Stimulated activated CD8-positive, alpha-beta memory T cell treated with anti-CD3 and anti-CD28 coated beads, Interleukin-15, amount 100 ng/mL, for 24 hours (primary cell): ENCODE data around the gene RPS19.
"Not testable (repeated sequence)": the region's sequence is repeated elsewhere in the genome, so short reads cannot be mapped to it uniquely, and the experiment has no call there.

Experiments
- DNase-seq: peaks from one replicate; pipeline ENCODE4 v3.0.0-alpha.2; 2020; ENCODE audit warnings: low read depth

RPS19 gene

DNA sequence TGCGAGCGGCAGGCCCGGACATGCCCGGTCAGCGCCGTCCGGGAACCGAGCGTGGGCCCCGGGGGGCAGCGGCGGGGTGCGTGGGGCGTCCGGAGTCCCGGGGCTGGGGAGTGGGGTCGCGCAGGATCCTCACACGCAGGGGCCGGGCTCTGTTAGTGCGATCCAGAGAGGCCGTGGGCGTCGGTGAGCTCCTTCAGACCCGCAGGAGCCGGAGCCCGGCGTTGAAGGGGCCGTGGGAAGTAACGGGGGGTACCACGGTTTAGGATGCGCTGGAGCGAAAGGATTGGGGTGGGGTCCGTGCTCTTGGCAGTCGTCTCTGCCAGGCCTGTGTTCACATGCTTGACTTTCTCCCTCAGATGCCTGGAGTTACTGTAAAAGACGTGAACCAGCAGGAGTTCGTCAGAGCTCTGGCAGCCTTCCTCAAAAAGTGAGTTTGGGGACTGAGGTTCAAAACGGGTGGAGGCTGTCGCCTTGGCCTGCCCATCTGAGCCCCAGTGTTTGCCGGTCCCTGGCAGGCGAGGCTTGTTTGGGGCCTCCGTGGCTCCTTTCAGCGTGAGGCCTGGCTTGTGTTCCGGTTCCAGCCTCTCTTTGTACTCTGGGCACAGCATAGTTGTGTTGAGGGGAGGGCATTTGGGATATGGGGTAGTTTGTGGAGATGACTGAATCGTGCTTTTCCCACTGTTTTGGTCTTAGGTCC, 512 bp downstream of the RPS19 start:
- no peak for DNase-seq

DNA sequence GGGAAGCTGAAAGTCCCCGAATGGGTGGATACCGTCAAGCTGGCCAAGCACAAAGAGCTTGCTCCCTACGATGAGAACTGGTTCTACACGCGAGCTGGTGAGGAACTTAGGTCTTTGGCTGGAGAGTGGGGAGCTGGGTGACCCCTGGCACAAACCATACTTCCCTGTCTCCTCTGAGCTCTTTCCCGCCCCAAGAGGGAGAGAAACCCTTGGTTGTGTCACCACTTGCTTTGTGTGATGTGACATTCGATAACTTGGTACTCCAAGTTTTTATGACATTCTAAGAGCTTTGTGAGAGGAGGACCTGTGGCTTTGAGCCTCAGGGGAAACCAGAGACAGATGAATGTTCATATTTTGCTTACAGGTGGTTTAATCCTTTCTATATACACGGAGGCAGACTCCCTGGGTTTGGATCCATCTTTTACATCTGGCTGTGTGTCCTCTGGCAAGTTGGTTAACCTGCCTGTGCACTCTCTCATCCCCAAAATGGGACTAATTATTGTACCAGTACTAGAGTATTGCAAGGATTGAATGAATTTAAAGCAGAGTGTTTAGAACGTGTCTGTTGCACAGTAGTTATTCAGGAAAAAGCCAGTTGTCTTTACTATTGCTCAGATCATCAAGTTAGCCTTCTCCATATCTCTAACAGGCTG, 1.2 kb downstream of the RPS19 start:
- DNase-seq: no peak

DNA sequence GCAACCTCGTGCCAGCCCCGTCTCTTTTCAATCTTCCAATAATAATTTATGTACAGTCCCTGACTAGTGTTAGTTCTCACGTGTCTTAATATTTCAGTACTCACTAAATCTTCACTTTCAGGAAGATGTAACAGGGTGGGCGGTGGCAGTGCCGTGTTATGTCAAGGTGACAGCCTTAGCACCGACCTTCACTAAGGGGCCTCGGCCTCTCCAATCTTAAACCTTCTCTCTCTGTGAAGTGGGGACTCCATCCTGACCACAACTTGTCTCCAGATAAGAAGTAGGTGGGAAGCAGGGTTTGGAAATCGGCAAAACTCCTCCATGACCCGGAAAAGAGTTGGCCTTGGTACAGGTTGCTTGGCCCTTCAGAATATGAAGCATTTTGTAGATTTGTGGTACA, 1.8 kb downstream of the RPS19 start:
- no peak for DNase-seq

DNA sequence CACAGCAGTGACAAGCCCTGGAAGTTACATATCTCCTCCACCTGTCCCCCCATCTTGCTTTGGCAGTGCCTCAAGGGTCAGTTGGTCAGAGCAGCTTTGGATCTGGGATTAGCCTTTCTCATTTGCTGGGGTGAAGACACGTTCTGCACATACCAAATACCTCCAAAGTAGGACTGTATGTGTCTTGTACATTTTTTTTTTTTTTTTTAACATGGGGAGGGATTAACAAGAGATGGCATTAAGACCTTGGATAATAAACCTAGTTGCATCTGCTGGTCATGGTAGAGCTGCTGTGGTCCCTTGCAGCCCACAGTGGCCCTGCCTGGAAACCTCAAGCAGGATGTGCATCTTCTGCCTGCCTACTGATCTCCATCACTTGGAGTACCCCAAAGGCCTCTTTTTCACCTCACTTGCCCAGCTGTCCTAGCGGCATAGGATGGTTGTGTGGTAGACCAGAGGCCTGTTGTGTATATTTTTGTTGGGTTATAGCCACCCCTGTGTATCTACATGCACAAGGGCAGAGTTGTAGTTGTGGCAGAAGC, 2.5 kb downstream of the RPS19 start:
- no peak for DNase-seq

DNA sequence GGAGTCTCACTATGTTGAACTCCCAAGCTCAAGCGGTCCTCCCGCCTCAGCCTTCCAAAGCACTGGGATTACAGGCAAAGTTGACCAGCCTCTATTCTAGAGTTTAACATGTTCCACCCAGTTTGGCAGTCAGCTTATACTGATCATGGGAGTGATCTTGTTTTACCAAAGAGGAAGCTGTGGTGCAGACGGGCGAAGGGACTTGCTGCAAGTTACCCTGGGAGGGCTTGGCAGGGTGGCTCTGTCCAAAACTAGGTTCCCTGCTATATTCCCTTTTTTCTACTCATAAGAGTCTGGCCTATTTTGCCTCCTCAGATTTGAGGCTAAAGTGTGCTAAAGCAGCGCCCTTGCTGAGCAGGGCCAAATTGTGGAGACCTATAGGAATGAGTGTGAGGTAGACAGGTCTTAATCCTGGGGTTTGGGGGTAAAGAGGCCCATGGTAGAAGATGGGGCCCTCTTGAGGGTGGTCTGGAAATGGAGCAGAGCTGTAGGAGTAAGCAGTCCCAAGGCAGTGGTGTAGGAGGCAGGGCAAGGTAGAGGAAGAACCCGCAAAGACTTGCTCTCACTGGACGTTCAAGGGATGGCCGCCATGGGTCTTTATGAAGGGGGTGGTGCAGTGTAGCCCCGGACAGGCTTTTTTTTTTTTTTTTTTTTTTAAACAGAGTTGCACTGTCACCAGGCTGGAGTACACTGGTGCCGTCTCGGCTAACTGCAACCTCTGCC, 3.3 kb downstream of the RPS19 start:
- DNase-seq: no peak

DNA sequence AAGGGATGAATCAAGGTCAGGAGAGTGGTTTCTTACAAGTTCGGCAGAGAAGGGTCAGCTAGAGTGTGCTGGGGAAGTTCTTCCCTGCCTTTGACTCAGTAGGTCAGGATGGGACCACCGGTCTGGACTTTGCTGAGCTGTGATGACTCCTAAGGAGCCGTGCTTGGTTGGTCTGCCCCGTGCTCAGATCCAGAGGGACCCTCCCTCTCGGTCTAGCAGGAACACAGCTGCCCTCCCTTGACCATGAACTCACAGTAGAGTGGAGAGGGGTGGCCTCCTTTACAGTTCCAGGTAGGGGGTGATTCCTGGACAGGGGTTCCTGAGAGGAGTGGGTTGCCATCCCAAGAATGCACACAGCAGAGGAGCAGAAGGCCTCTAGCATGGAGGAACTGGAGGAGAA, 4.3 kb downstream of the RPS19 start:
- no peak for DNase-seq

DNA sequence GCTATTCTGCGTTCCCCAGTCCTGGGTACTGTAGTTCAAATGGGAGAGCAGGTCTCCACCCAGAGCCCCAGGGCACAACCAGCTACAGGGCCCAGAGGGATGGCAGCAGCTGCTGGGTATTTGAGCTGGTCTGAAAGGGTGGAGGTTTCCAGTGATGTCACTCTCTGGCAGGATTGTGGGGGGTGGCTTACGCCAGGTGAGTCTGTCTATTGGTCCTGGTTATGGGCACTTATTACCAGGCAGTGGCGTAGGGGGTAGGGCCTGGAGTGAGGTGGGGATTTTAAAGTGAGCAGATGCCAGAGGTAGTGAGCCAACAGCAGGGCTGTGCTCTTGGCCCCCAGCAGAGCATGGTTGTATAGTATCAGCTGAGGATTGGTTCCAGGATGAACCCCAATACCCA, 6.2 kb downstream of the RPS19 start:
- DNase-seq: no peak

DNA sequence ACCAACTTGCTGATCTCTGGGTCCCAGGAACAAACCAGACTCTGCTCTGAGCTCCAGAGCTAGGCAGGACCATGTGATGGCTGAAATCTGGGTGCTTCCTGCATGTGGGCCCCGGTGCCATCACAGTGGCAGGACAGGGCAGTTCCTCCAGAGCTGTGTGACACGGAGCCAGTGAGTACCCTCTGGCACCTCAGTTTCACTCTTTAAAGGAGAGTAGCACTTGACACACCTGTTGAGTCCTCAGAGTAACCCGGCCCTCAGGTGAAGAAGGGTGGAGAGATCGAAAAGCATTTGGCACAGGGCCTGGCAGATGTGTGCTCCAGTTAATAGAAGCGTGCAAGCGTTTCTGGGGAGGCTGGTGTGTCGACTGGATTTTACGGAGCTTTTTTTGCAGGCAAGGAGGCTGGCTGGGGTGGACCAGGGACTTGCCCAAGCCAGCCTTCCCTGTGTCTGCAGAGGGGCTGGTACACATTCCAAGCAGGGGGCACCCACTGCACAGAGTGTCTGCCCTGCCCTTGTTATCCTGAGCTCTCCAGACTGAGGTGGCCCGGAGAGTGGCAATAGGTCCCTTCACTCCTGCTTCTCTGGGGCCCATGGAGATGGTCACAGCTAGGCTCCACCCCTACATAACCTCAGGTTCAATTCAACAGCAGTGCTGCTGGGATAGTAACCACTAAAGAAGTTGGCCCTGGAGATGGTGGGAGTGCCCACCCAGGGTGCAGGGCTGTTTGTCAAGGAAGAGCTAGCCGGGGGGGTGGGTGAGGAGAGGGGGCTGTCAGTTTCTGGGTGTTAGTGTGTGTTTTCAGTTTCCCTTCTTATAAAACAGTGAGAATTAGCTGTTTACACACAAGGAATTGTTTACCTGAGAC, 8.3 kb downstream of the RPS19 start:
- no peak for DNase-seq

DNA sequence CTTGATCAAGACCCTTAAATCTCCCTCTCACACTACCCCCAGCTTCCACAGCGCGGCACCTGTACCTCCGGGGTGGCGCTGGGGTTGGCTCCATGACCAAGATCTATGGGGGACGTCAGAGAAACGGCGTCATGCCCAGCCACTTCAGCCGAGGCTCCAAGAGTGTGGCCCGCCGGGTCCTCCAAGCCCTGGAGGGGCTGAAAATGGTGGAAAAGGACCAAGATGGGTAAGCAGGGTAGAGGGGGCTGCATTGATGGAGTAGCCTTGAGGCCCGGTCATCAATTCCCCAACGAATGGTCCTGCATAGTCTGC, 8.9 kb downstream of the RPS19 start:
- DNase-seq: no peak

DNA sequence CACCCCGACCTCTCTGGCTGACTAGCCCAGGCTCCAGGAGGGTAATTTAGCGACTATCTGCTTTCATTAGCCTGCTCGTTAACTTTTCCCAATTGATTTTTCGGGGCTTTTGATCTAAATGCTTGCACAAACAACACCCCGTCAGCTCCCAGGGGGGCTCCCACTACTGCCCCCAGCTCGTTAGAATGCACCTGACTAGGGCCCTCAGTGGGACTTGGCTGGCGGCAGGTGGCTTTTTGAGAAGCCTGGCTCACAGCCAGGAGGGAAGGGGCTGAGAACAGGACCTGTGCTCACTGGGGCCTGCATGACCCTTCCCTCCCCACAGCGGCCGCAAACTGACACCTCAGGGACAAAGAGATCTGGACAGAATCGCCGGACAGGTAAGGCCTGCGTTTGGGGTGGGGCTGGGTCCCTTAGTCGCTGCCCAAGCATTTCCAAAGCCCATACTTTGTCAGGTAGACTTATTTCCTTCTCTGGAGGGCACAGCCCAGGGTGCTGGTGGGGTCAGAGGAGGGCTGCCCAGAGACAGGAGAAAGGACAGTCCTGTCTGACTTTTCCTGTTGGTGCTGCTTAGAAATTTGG, 9.4 kb downstream of the RPS19 start:
- DNase-seq: no peak

DNA sequence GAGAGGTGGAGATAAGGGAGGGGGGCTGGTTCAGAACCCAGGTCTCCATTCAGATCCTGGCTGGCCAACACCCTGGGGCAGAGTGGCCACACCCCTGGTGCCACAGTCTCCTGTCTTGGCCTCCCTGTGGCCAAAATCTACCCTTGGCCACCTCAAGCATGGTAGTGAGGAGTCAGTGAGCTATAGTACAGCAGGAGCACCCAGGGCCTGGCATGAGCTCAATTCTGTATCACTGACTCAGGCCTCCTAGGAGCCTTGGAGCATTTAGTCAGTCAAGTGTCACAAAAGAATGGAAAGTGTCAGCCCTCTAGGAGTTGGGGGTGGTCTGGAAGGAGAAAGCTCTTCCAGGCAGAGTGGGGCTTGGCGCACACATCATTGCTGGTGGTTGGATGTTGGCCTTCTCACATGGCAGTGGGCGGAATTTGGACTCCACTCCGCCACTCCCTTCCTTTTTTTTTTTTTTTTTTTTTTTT, 10.4 kb downstream of the RPS19 start:
- DNase-seq: no peak

DNA sequence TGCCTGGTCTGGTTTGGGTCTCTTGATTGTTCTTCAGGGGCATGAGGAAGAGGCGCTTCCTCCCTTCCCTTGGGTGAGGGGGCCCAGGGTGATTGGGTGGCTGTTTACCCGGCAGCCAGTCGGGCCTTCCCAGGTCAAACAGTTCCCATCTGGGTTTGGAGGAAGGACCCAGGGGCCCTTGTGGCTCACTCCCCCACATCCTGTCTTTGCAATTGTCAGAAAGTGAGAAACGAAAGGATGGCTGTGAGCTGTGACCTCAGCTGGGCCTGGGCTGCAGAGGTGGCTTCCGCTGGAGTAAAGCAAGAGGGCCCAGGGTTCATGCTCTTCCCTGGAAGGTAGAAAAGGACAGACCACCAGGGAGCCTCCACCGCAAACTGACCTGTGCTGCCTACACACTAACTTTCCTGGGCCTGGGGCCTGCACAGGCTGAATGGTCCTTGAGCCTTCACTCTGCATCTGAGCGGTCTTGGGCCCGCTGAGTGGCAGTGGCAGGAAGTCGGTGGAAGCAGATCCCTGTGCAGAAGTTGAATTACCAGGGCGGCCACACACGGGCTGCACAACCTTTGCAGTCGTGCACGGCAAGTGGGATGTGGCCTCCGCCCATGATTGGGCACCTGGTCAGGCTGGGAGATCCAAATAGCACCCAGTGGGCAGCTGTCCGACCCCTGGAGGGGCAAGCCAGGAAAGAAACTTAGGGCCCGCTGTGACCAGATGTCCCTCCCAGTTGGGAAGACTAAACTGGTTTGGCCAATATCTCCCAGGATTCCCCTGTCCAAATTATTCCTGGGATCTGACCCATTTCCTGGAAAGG, 11.7 kb downstream of the RPS19 start:
- DNase-seq: no peak

DNA sequence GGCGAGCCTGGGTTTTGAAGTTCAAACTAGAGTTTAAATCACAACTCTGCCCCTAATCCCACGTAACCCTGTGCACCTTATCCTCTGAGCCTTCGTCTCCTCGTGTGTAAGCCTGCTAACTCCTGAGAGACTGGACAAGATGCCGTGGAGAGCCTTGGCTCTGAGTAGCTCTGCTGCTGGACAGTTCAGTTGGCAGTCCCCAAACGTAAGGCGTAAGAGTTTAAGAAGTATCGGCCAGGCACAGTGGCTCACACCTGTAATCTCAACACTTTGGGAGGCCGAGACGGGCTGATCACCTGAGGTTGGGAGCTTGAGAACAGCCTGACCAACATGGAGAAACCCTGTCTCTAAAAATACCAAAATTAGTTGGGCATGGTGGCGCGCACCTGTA, 12.3 kb downstream of the RPS19 start:
- no peak for DNase-seq

DNA sequence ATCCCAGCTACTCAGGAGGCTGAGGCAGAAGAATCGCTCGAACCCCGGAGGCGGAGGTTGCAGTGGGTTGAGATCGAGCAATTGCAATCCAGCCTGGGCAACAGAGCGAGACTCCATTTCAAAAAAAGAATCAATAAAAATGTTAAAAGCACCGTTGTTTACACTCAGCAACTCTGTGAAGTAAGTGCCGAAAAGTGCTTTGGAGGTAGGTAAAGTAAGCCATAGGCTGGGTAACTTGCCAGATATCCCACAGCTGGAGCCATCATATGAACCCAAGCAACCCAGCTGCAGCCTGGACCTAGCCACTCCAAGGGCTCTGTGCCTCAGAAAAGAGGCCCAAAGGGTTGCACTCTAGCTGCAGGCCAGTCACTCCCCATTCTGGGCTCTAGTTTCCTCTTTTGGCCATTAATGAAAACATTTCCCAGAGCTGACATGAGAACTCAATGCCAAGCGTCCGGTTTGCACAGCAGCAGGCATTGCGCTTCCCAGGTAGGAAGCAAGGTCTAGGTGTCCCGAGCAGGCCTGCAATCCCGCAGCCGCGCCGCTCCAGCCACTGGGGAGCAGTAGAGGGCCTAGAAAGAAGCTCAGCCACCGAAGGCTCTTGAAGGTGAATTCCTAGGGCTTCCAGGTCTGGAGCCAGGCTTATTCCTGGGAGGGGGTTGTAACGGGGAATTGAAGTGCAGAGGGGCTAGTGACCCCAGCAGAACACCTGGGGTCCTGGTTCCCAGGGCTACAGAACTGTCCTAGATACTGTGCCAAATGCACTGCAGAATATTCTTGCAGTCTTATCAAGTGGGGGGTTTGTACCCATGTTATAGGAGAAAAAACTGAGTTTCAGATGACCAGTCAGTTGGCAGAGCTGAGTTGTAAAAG, 13.0 kb downstream of the RPS19 start:
- no peak for DNase-seq

DNA sequence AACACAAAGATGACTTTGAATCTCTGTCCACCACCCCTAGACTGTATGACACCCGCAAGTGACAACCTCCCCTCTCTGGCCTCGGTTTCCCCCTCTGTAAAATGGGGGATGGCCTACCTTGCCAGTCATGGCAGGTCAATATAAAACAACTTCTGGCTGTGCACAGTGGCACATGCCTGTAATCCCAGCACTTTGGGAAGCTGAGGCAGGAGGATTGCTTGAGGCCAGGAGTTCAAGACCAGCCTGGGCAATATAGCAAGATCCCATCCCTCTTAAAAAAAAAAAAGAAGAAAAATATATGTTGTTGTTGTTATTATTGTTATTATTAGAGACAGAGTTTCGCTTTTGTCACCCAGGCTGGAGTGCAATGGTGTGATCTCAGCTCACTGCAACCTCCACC, 15.9 kb downstream of the RPS19 start:
- not testable (repeated sequence) for DNase-seq

DNA sequence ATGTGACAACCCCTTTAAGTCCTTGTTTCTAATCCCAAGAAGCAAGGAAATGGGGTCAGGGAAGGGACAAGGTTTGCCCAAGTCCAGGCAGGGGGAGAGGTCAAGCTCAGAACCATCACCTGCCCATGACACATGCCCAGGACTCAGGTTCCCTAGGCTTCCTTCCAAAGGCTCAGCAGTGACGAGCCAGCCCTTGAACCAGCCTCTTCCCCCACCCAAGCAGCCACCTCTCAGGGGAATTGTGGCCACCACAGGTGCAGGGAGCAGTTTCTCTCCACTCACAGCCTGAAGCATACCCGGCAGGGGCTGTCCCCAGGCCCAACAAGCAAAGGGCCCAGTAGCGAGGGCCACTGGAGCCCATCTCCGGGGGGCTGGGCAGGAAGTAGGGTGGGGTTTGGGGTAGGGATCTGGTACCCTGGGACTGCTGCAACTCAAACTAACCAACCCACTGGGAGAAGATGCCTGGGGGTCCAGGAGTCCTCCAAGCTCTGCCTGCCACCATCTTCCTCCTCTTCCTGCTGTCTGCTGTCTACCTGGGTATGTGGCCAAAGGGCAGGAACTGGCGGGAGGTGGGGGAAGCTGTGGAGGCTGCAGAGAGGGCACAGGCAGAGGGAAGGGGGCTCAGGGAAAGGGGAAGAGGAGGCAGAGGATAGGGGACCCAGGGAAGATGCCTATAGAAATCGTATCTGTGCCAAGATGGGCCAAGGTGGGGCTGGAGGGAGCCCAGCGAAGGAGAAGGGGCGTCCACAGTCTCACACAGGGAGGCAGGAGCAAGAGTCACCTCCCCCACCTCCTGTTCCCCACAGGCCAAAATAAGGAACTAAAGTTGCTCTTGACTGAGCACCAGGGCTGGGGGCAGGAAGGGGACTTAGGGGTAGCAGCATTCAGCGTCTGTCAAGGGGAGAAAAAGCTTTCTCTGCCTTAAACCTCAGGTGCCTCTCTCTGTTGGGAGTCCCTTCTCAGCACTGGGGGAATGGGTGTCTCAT, 17.1 kb downstream of the RPS19 start, which contains the start of gene CD79A:
TSS of gene CD79A (plus strand) at position 433 of the 986 bp plus-strand sequence. CDS start at position 459, 26 bp downstream.
- DNase-seq: no peak

DNA sequence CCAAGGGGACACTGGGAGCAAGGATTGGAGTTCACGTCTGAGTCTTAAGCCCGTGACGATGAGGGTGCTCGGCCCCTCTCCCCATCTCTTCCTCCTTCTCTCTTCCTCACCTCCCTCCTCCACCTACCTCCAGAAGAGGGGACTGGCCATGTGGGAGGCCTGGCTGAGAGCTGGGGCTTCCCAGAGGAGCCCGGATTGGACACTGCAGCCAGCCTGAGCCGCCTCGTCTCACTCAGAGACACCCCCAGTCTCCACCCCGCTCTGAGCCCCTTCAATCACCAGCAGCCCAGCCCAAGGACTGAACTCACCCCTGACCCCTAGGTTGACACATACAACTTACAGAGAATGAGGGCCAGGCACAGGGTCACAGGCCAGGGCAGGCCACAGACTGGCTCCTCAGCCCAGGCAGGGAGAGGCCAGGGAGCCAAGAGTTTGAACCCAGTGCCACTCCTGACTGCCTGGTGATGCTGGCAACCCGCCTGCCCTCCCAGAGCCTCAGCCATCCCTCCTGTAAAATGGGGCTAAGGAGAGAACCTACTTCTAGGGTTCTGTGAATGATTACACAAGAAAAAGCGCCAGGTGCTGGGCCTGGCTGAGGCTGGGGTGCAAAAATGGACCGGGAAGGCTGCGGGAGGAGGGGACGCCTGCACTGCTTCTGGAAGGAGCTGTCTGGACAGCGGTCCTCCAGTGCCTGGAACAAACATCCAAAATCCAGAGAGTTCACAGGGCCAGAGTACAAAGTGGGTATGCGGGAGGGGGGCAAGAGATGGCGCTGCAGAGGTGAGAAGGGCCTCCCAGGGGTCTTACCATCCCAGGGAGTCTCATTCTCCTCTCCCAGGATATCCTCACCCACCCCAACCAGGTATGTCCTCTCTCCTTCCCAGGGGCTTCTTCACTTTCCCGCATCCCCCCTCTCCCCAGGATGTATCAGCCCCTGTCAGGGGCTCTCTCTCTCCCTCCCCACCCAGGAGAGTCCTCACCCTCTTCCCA, 18.2 kb downstream of the RPS19 start:
- no peak for DNase-seq
